CD14-positive monocyte (primary cell): Measurements from ENCODE around the gene ARHGAP21. TPM values are rescaled to one million over a fixed set of nuclear protein-coding genes. Genes with fewer than 3 reads are reported as not detected.

ENCODE experiments used
- DNase-seq, 3 donors: peaks; one replicate each; pipeline ENCODE4 v3.0.0-alpha.2; 2011 to 2022
- H2AFZ ChIP-seq: 2 replicates; pipeline ENCODE4 v1.6.0; 2012; ENCODE audit warnings: mild to moderate bottlenecking, low read depth, low read length, inconsistent platforms; ENCODE audit not compliant: insufficient read depth, poor library complexity, severe bottlenecking
- H3K27ac ChIP-seq, 2 donors: 1 replicate in 1 of 2; 2 replicates in 1 of 2; pipeline ENCODE4 v1.5.1; 2012 to 2013; ENCODE audit warnings: low read length in 2 of 2, control low read depth in 1 of 2, inconsistent platforms in 1 of 2, low read depth in 1 of 2, mild to moderate bottlenecking in 1 of 2
- H3K27me3 ChIP-seq, 2 donors: one replicate each; pipeline versions ENCODE4 v1.6.0 to v1.6.1; 2011 to 2013; ENCODE audit warnings: low read length in 2 of 2; ENCODE audit not compliant: control insufficient read depth in 2 of 2, insufficient read depth in 2 of 2
- H3K36me3 ChIP-seq, 2 donors: replicated peaks in 1 of 2; 1 replicate in 1 of 2; 2 replicates in 1 of 2; pipeline versions ENCODE4 v1.5.1 to v1.6.1; 2012 to 2013; ENCODE audit warnings: low read length in 2 of 2, control low read depth in 1 of 2, inconsistent platforms in 1 of 2, mild to moderate bottlenecking in 1 of 2; ENCODE audit not compliant: insufficient read depth in 2 of 2, control insufficient read depth in 1 of 2
- H3K4me1 ChIP-seq, 2 donors: 1 replicate in 1 of 2; 2 replicates in 1 of 2; pipeline versions ENCODE4 v1.5.1 to v1.6.1; 2012 to 2013; ENCODE audit warnings: low read length in 2 of 2, control low read depth in 1 of 2, inconsistent platforms in 1 of 2, mild to moderate bottlenecking in 1 of 2, moderate library complexity in 1 of 2; ENCODE audit not compliant: insufficient read depth in 2 of 2, control insufficient read depth in 1 of 2
- H3K4me2 ChIP-seq: replicated peaks from 2 replicates; pipeline ENCODE3; 2012; ENCODE audit warnings: low read length, moderate library complexity, mild to moderate bottlenecking; ENCODE audit not compliant: poor library complexity, severe bottlenecking; ENCODE audit errors: extremely low read depth
- H3K4me3 ChIP-seq, 3 experiments: fragments of 200-600 bp in 1 of 3; sonication (generic) in 1 of 3; replicated peaks in 1 of 3; 1 replicate in 2 of 3; 2 replicates in 1 of 3; pipeline ENCODE4 v1.5.1; 2011 to 2013; ENCODE audit warnings: low read length in 3 of 3, mild to moderate bottlenecking in 3 of 3, control low read depth in 2 of 3, low read depth in 2 of 3, inconsistent platforms in 1 of 3, moderate library complexity in 1 of 3
- H3K79me2 ChIP-seq: 2 replicates; pipeline ENCODE4 v1.6.0; 2012; ENCODE audit warnings: mild to moderate bottlenecking, control low read depth, inconsistent platforms, low read length, moderate library complexity; ENCODE audit not compliant: insufficient read depth
- H3K9ac ChIP-seq: 2 replicates; pipeline ENCODE4 v1.6.0; 2017; ENCODE audit warnings: low read length, mild to moderate bottlenecking; ENCODE audit not compliant: insufficient read depth, poor library complexity, severe bottlenecking
- H3K9me3 ChIP-seq, 2 donors: replicated peaks in 1 of 2; 1 replicate in 1 of 2; 2 replicates in 1 of 2; pipeline versions ENCODE4 v1.5.1 to v1.6.1; 2012 to 2013; ENCODE audit warnings: low read length in 2 of 2, control low read depth in 1 of 2; ENCODE audit not compliant: control insufficient read depth in 1 of 2, insufficient read depth in 1 of 2
- H4K20me1 ChIP-seq: 2 replicates; pipeline ENCODE4 v1.6.0; 2012; ENCODE audit warnings: mild to moderate bottlenecking, low read length, control low read depth, moderate library complexity; ENCODE audit not compliant: insufficient read depth
- H3K27ac Mint-ChIP-seq, 7 donors: one replicate each; pipeline ENCODE4 v1.8.0; 2020; ENCODE audit warnings: mild to moderate bottlenecking in 7 of 7, mixed read lengths in 7 of 7, moderate library complexity in 6 of 7, inconsistent platforms in 2 of 7
- H3K27me3 Mint-ChIP-seq, 3 donors: one replicate each; pipeline ENCODE4 v1.8.0; 2021 to 2022; ENCODE audit warnings: low read depth in 3 of 3, mild to moderate bottlenecking in 3 of 3, mixed read lengths in 3 of 3, moderate library complexity in 3 of 3, inconsistent platforms in 1 of 3
- H3K36me3 Mint-ChIP-seq, 2 donors: one replicate each; pipeline ENCODE4 v1.8.0; 2020; ENCODE audit warnings: mixed read lengths in 2 of 2, inconsistent platforms in 1 of 2, mild to moderate bottlenecking in 1 of 2
- H3K4me1 Mint-ChIP-seq: one replicate; pipeline ENCODE4 v1.8.0; 2020; ENCODE audit warnings: mild to moderate bottlenecking, mixed read lengths
- H3K4me3 Mint-ChIP-seq, 2 donors: one replicate each; pipeline ENCODE4 v1.8.0; 2020; ENCODE audit warnings: mild to moderate bottlenecking in 2 of 2, mixed read lengths in 2 of 2, moderate library complexity in 1 of 2
- H3K9me3 Mint-ChIP-seq, 7 donors: one replicate each; pipeline ENCODE4 v1.8.0; 2020 to 2022; ENCODE audit warnings: mixed read lengths in 7 of 7, mild to moderate bottlenecking in 6 of 7, moderate library complexity in 6 of 7, inconsistent platforms in 2 of 7
- whole genome bisulfite sequencing: methylation state at CpG from one replicate; pipeline ENCODE4 v1.1.5; 2013; ENCODE audit warnings: missing lambda C conversion rate; ENCODE audit not compliant: insufficient coverage; 5-methylcytosine and 5-hydroxymethylcytosine counted together
- intact Hi-C, 2 donors: fragments of 100-400 bp; cut with micrococcal nuclease; formaldehyde crosslinking; loops; one replicate each; pipeline versions ENCODE4 v1.15.0 to v1.15.1; 2023
- polyA plus RNA-seq, 3 donors: library from polyadenylated mRNA; depleted of rRNA in 1 of 3; unstranded in 2 of 3; stranded (reverse) in 1 of 3; fragments of 300-500 nt in 2 of 3; fragments of >200 nt in 1 of 3; fragmentation: Illumina TruSeq in 2 of 3; gene quantifications; 1 replicate in 2 of 3; 2 replicates in 1 of 3; pipeline ENCODE4 v1.2.3, GENCODE V29; 2012 to 2021
- TF ChIP-seq, protein P1 (sequence below): fragments of 200-600 bp; IDR thresholded peaks from one replicate; pipeline ENCODE4 v1.8.0; 2022; ENCODE audit warnings: antibody characterized with exemption, mild to moderate bottlenecking

ARHGAP21 gene
- polyA plus RNA-seq, 3 donors: 2.1 to 20.0 (median 3.4) TPM

DNA sequence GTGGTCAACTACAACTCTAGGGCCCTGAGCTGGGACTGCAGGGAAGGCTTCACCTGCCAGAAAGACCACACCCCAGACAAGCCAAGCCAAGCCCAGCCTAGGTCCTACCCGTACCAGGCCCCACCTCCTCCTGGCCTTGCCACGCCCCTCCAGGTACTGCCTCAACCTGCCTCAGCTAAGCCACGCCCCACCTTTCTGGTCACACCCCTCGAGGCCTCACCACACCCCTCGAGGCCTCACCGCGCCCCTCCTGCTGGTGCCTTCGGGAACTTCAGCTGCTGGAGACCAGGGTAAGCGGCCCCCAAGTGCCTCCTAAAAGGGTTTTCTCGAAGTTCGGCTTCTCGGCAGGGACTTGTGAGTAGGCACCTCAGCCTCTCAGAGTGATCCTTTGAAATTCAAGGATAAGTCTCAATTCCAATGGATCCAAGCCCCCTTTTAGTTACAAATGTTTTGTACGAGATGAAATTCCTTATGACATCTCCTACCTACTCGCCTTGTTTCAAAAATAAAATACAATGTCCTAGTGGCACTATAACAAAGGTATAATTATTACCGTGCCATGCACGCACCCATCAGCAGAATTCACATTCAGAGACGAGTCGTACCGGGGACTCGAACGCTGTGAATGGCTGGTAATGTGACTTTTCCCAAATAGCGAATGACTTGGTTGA is 171.2 kb downstream of the ARHGAP21 start:
- TF ChIP-seq, protein P1, sequence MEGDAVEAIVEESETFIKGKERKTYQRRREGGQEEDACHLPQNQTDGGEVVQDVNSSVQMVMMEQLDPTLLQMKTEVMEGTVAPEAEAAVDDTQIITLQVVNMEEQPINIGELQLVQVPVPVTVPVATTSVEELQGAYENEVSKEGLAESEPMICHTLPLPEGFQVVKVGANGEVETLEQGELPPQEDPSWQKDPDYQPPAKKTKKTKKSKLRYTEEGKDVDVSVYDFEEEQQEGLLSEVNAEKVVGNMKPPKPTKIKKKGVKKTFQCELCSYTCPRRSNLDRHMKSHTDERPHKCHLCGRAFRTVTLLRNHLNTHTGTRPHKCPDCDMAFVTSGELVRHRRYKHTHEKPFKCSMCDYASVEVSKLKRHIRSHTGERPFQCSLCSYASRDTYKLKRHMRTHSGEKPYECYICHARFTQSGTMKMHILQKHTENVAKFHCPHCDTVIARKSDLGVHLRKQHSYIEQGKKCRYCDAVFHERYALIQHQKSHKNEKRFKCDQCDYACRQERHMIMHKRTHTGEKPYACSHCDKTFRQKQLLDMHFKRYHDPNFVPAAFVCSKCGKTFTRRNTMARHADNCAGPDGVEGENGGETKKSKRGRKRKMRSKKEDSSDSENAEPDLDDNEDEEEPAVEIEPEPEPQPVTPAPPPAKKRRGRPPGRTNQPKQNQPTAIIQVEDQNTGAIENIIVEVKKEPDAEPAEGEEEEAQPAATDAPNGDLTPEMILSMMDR: no peak
- H3K9me3 Mint-ChIP-seq: peaks cover 0 to 6% (median 3%) of the 10 kb centered on the region in 7 donors
- Histone ChIP-seq H3K27ac (no peak overlapping the region), H3K79me2 (no peaks in the 10 kb centered on the region), H3K4me1 (no peaks in the 10 kb centered on the region), H3K27me3 (no peaks in the 10 kb centered on the region), H3K36me3 (no peaks in the 10 kb centered on the region), H2AFZ (no peak overlapping the region), H3K4me3 (no peak overlapping the region), H3K4me2 (no peak overlapping the region), H4K20me1 (no peaks in the 10 kb centered on the region), H3K9ac (no peak overlapping the region), H3K9me3 (no peaks in the 10 kb centered on the region)
- H3K4me1 Mint-ChIP-seq: peaks cover 3% of the 10 kb centered on the region
- intact Hi-C loops: no loop called here
- H3K27me3 Mint-ChIP-seq: peaks cover 0 to 3% (median 3%) of the 10 kb centered on the region in 3 donors
- H3K4me3 Mint-ChIP-seq: no peak overlapping the region
- H3K27ac Mint-ChIP-seq: no peak overlapping the region
- no peak for DNase-seq
- WGBS: 90% methylated on average over 17 of the region's 22 CpGs
- H3K36me3 Mint-ChIP-seq: no peaks in the 10 kb centered on the region

DNA sequence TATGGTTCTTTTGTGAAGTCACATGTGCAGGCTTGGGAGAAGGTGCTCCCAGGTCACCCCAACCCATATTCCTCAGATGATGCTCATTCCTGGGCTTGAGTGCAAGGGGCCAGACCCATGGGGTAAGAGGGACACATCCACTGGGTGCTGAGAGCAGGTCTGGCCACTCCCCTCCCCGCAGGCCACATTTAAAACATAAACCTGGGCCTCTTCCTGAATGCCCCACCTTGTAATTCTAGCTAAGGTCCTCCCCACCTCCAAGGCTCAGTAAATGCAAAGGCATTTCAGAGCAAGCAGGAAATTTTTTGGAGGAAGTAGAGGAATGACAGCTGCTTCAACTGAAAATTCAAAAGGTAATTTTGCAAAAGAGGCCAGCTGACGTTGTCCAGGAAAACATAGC is 172.5 kb downstream of the ARHGAP21 start:
- H3K4me2 ChIP-seq: no peak overlapping the region
- no peak overlapping the region for H3K27ac Mint-ChIP-seq
- no peak for DNase-seq
- peaks cover 0 to 4% (median 2%) of the 10 kb centered on the region in 7 donors for H3K9me3 Mint-ChIP-seq
- H3K36me3 ChIP-seq: no peaks in the 10 kb centered on the region
- intact Hi-C loops: no loop called here
- no peaks in the 10 kb centered on the region for H3K27me3 ChIP-seq
- no peaks in the 10 kb centered on the region for H3K4me1 ChIP-seq
- no peaks in the 10 kb centered on the region for H3K9me3 ChIP-seq
- TF ChIP-seq, protein P1: no peak
- H3K27me3 Mint-ChIP-seq: peaks cover 2 to 4% (median 2%) of the 10 kb centered on the region in 3 donors
- H3K4me3 Mint-ChIP-seq: no peak overlapping the region
- H3K27ac ChIP-seq: no peak overlapping the region
- H3K79me2 ChIP-seq: no peaks in the 10 kb centered on the region
- no peaks in the 10 kb centered on the region for H3K36me3 Mint-ChIP-seq
- no peak overlapping the region for H3K4me3 ChIP-seq
- H2AFZ ChIP-seq: no peak overlapping the region
- H4K20me1 ChIP-seq: no peaks in the 10 kb centered on the region
- H3K4me1 Mint-ChIP-seq: no peaks in the 10 kb centered on the region
- H3K9ac ChIP-seq: no peak overlapping the region
- WGBS: no CpG with 5 or more reads among the region's 2 CpGs
